GM23338 (cell line): Measurements from ENCODE around the gene NPAS2. TPM values are rescaled to one million over a fixed set of nuclear protein-coding genes. Genes with fewer than 3 reads are reported as not detected.

Source experiments
- ATAC-seq: fragments of 200-7000 bp; cut with Tn5 transposase; 3 replicates; pipeline ENCODE4 v1.9.1; 2020
- DNase-seq: peaks from one replicate; pipeline ENCODE4 v3.0.0-alpha.2; 2015; ENCODE audit warnings: low spot score
- H2AFZ ChIP-seq: fragments of 200-600 bp; sonication (generic); 2 replicates; pipeline ENCODE4 v1.8.0; 2016; ENCODE audit warnings: antibody characterized with exemption, mild to moderate bottlenecking, moderate library complexity
- H3F3A ChIP-seq: fragments of 200-600 bp; sonication (generic); replicated peaks from 2 replicates; pipeline ENCODE4 v1.8.0; 2017; ENCODE audit warnings: antibody characterized with exemption, mixed run types, low read depth
- H3K27ac ChIP-seq: fragments of 200-600 bp; sonication (generic); 2 replicates; pipeline ENCODE4 v1.6.1; 2016; ENCODE audit warnings: low read depth
- H3K27me3 ChIP-seq: fragments of 200-600 bp; sonication (generic); 2 replicates; pipeline ENCODE4 v1.8.0; 2016; ENCODE audit warnings: mild to moderate bottlenecking, mixed run types, moderate library complexity; ENCODE audit not compliant: insufficient read depth
- H3K36me3 ChIP-seq: fragments of 200-600 bp; sonication (generic); 2 replicates; pipeline ENCODE4 v1.8.0; 2016; ENCODE audit warnings: mild to moderate bottlenecking; ENCODE audit not compliant: insufficient read depth
- H3K4me1 ChIP-seq: fragments of 200-600 bp; sonication (generic); 2 replicates; pipeline ENCODE4 v1.8.0; 2016; ENCODE audit warnings: mild to moderate bottlenecking, moderate library complexity; ENCODE audit not compliant: insufficient read depth
- H3K4me2 ChIP-seq: fragments of 200-600 bp; sonication (generic); 2 replicates; pipeline ENCODE4 v1.7.1; 2017; ENCODE audit warnings: mixed run types
- H3K4me3 ChIP-seq: fragments of 200-600 bp; sonication (generic); 2 replicates; pipeline ENCODE4 v1.6.1; 2016; ENCODE audit warnings: mixed run types
- H3K79me2 ChIP-seq: fragments of 200-600 bp; sonication (generic); replicated peaks from 2 replicates; pipeline ENCODE4 v1.8.0; 2017; ENCODE audit warnings: mild to moderate bottlenecking; ENCODE audit not compliant: insufficient read depth
- H3K9me2 ChIP-seq: fragments of 200-600 bp; sonication (generic); 2 replicates; pipeline ENCODE4 v1.8.0; 2017; ENCODE audit not compliant: insufficient read depth
- H4K20me1 ChIP-seq: fragments of 200-600 bp; sonication (generic); replicated peaks from 2 replicates; pipeline ENCODE4 v1.8.0; 2017; ENCODE audit warnings: mild to moderate bottlenecking; ENCODE audit not compliant: insufficient read depth
- H3K27ac Mint-ChIP-seq: 2 replicates; pipeline ENCODE4 v1.8.0; 2020; ENCODE audit warnings: inconsistent platforms, mild to moderate bottlenecking, moderate library complexity, mixed read lengths
- H3K27me3 Mint-ChIP-seq: 3 replicates; pipeline ENCODE4 v1.8.0; 2022; ENCODE audit warnings: low read depth, mild to moderate bottlenecking, moderate library complexity, mixed read lengths, inconsistent platforms; ENCODE audit not compliant: insufficient read depth, poor library complexity
- H3K36me3 Mint-ChIP-seq: 3 replicates; pipeline ENCODE4 v1.8.0; 2021; ENCODE audit warnings: low read depth, mild to moderate bottlenecking, inconsistent platforms, moderate library complexity, mixed read lengths
- H3K4me1 Mint-ChIP-seq: 3 replicates; pipeline ENCODE4 v1.8.0; 2020; ENCODE audit warnings: mild to moderate bottlenecking, inconsistent platforms, mixed read lengths
- H3K4me3 Mint-ChIP-seq: 3 replicates; pipeline ENCODE4 v1.8.0; 2021; ENCODE audit warnings: moderate library complexity, mild to moderate bottlenecking, inconsistent platforms, mixed read lengths
- H3K9me3 Mint-ChIP-seq: 3 replicates; pipeline ENCODE4 v1.8.0; 2020; ENCODE audit warnings: moderate library complexity, mild to moderate bottlenecking, inconsistent platforms, mixed read lengths
- CREB1 ChIP-seq: fragments of 250-450 bp; sonication (Bioruptor Pico); IDR thresholded peaks from 2 replicates; pipeline ENCODE4 v1.5.0; 2020; ENCODE audit warnings: low read depth, mild to moderate bottlenecking, moderate library complexity
- EZH2 ChIP-seq: fragments of 200-600 bp; sonication (generic); IDR thresholded peaks from one replicate; pipeline ENCODE4 v1.8.0; 2017; ENCODE audit warnings: antibody characterized with exemption, mild to moderate bottlenecking, low read depth; ENCODE audit not compliant: unreplicated experiment
- EZH2phosphoT487 ChIP-seq: fragments of 200-600 bp; sonication (generic); IDR thresholded peaks from one replicate; pipeline ENCODE4 v1.8.1; 2018; ENCODE audit warnings: antibody characterized with exemption; ENCODE audit not compliant: unreplicated experiment
- JUNB ChIP-seq: IDR thresholded peaks from one replicate; pipeline ENCODE4 v1.6.1; 2016; ENCODE audit warnings: antibody characterized with exemption; ENCODE audit not compliant: unreplicated experiment
- NANOG ChIP-seq: IDR thresholded peaks from 2 replicates; pipeline ENCODE4 v1.6.1; 2016; ENCODE audit warnings: antibody characterized with exemption, borderline replicate concordance
- POLR2AphosphoS5 ChIP-seq: IDR thresholded peaks from 2 replicates; pipeline ENCODE4 v1.6.1; 2016; ENCODE audit warnings: antibody characterized with exemption, low read depth
- STAT1 ChIP-seq: IDR thresholded peaks from one replicate; pipeline ENCODE4 v1.6.1; 2016; ENCODE audit warnings: antibody characterized with exemption; ENCODE audit not compliant: unreplicated experiment
- ZNF114 ChIP-seq: fragments of 250-450 bp; sonication (Bioruptor Pico); IDR thresholded peaks from 2 replicates; pipeline ENCODE4 v1.5.0; 2020; ENCODE audit warnings: mild to moderate bottlenecking, moderate library complexity
- ZNF331 ChIP-seq: fragments of 250-450 bp; sonication (Bioruptor Pico); IDR thresholded peaks from 2 replicates; pipeline ENCODE4 v1.5.0; 2020; ENCODE audit warnings: low read depth, mild to moderate bottlenecking, moderate library complexity
- polyA plus RNA-seq: library from polyadenylated mRNA; unstranded; fragments of >200 nt; fragmentation: Nextera tagmentation; extraction: Ambion mirVana; gene quantifications from 2 replicates; pipeline ENCODE4 v1.2.1, GENCODE V29; 2016
- total RNA-seq: library from RNA; depleted of rRNA; stranded (reverse); fragments of >200 nt; shearing (Covaris generic); gene quantifications from 2 replicates; pipeline ENCODE4 v1.2.3, GENCODE V29; 2014
- TF ChIP-seq, protein P1 (sequence below): IDR thresholded peaks from 2 replicates; pipeline ENCODE4 v1.6.1; 2016; ENCODE audit warnings: antibody characterized with exemption
- TF ChIP-seq, protein P2 (sequence below): fragments of 250-450 bp; sonication (Bioruptor Pico); IDR thresholded peaks from 2 replicates; pipeline ENCODE4 v1.5.0; 2020; ENCODE audit warnings: mild to moderate bottlenecking, moderate library complexity
- TF ChIP-seq, protein P3 (sequence below): IDR thresholded peaks from one replicate; pipeline ENCODE4 v1.6.1; 2018; ENCODE audit warnings: antibody characterized with exemption; ENCODE audit not compliant: unreplicated experiment
- TF ChIP-seq, protein P4 (sequence below), 2 experiments: fragments of 200-600 bp in 1 of 2; sonication (generic) in 1 of 2; conservative IDR thresholded peaks; 2 replicates each; pipeline versions ENCODE4 v1.5.1 to v1.6.1; 2016 to 2017; ENCODE audit warnings: antibody characterized with exemption in 2 of 2, low read depth in 2 of 2, mild to moderate bottlenecking in 2 of 2, moderate library complexity in 1 of 2

The NPAS2 gene
- total and polyA plus RNA-seq, 2 experiments from 2014 or later, result 0.56 to 1.1 TPM

DNA sequence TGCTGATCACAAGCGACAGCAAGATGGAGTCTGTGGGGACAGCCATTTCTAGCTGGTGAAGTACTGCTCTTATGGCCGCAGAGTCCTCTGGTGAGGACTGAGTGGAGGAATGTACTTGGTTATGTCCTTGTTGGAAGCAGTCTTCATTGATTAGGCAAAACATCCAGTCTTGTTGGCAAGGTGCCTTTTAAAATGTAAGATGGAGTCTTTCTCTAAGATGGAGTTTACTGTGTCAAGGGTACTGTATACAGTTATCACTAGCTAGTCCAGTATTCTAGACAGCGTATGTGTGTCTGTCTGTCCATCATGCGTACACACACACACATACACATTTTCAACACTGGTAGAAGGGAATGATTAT, 74.8 kb downstream of the NPAS2 start:
- Histone ChIP-seq H3F3A (no peaks in the 10 kb centered on the region), H3K36me3 (no peaks in the 10 kb centered on the region), H3K27me3 (no peaks in the 10 kb centered on the region), H3K27ac (no peak overlapping the region), H3K4me3 (no peak overlapping the region), H3K4me2 (no peak overlapping the region), H3K4me1 (no peaks in the 10 kb centered on the region), H2AFZ (no peak overlapping the region), H4K20me1 (no peaks in the 10 kb centered on the region), H3K9me2 (peaks cover 6% of the 10 kb centered on the region; the same call in 1 of the 2 replicates), H3K79me2 (no peaks in the 10 kb centered on the region)
- Mint-ChIP-seq H3K4me1 (peaks cover 14% of the 10 kb centered on the region; the same call in 2 of the 3 replicates), H3K36me3 (no peaks in the 10 kb centered on the region), H3K27ac (no peak overlapping the region), H3K4me3 (no peak overlapping the region), H3K27me3 (peaks cover 9% of the 10 kb centered on the region), H3K9me3 (no peaks in the 10 kb centered on the region; the same call in 2 of the 3 replicates)
- ATAC-seq, result no peak
- no peak for TF ChIP-seq EZH2phosphoT487
- no peak for TF ChIP-seq JUNB
- TF ChIP-seq ZNF114 (CRISPR knock-in tag), result no peak
- TF ChIP-seq STAT1, result no peak
- no peak for TF ChIP-seq ZNF331 (CRISPR knock-in tag)
- TF ChIP-seq, protein P1, sequence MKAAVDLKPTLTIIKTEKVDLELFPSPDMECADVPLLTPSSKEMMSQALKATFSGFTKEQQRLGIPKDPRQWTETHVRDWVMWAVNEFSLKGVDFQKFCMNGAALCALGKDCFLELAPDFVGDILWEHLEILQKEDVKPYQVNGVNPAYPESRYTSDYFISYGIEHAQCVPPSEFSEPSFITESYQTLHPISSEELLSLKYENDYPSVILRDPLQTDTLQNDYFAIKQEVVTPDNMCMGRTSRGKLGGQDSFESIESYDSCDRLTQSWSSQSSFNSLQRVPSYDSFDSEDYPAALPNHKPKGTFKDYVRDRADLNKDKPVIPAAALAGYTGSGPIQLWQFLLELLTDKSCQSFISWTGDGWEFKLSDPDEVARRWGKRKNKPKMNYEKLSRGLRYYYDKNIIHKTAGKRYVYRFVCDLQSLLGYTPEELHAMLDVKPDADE, result no peak
- no peak for TF ChIP-seq POLR2AphosphoS5
- TF ChIP-seq, protein P2, sequence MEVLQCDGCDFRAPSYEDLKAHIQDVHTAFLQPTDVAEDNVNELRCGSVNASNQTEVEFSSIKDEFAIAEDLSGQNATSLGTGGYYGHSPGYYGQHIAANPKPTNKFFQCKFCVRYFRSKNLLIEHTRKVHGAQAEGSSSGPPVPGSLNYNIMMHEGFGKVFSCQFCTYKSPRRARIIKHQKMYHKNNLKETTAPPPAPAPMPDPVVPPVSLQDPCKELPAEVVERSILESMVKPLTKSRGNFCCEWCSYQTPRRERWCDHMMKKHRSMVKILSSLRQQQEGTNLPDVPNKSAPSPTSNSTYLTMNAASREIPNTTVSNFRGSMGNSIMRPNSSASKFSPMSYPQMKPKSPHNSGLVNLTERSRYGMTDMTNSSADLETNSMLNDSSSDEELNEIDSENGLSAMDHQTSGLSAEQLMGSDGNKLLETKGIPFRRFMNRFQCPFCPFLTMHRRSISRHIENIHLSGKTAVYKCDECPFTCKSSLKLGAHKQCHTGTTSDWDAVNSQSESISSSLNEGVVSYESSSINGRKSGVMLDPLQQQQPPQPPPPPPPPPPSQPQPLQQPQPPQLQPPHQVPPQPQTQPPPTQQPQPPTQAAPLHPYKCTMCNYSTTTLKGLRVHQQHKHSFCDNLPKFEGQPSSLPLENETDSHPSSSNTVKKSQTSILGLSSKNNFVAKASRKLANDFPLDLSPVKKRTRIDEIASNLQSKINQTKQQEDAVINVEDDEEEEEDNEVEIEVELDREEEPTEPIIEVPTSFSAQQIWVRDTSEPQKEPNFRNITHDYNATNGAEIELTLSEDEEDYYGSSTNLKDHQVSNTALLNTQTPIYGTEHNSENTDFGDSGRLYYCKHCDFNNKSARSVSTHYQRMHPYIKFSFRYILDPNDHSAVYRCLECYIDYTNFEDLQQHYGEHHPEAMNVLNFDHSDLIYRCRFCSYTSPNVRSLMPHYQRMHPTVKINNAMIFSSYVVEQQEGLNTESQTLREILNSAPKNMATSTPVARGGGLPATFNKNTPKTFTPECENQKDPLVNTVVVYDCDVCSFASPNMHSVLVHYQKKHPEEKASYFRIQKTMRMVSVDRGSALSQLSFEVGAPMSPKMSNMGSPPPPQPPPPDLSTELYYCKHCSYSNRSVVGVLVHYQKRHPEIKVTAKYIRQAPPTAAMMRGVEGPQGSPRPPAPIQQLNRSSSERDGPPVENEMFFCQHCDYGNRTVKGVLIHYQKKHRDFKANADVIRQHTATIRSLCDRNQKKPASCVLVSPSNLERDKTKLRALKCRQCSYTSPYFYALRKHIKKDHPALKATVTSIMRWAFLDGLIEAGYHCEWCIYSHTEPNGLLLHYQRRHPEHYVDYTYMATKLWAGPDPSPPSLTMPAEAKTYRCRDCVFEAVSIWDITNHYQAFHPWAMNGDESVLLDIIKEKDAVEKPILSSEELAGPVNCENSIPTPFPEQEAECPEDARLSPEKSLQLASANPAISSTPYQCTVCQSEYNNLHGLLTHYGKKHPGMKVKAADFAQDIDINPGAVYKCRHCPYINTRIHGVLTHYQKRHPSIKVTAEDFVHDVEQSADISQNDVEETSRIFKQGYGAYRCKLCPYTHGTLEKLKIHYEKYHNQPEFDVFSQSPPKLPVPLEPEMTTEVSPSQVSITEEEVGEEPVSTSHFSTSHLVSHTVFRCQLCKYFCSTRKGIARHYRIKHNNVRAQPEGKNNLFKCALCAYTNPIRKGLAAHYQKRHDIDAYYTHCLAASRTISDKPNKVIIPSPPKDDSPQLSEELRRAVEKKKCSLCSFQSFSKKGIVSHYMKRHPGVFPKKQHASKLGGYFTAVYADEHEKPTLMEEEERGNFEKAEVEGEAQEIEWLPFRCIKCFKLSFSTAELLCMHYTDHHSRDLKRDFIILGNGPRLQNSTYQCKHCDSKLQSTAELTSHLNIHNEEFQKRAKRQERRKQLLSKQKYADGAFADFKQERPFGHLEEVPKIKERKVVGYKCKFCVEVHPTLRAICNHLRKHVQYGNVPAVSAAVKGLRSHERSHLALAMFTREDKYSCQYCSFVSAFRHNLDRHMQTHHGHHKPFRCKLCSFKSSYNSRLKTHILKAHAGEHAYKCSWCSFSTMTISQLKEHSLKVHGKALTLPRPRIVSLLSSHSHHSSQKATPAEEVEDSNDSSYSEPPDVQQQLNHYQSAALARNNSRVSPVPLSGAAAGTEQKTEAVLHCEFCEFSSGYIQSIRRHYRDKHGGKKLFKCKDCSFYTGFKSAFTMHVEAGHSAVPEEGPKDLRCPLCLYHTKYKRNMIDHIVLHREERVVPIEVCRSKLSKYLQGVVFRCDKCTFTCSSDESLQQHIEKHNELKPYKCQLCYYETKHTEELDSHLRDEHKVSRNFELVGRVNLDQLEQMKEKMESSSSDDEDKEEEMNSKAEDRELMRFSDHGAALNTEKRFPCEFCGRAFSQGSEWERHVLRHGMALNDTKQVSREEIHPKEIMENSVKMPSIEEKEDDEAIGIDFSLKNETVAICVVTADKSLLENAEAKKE (CRISPR knock-in tag), result no peak
- TF ChIP-seq, protein P3, sequence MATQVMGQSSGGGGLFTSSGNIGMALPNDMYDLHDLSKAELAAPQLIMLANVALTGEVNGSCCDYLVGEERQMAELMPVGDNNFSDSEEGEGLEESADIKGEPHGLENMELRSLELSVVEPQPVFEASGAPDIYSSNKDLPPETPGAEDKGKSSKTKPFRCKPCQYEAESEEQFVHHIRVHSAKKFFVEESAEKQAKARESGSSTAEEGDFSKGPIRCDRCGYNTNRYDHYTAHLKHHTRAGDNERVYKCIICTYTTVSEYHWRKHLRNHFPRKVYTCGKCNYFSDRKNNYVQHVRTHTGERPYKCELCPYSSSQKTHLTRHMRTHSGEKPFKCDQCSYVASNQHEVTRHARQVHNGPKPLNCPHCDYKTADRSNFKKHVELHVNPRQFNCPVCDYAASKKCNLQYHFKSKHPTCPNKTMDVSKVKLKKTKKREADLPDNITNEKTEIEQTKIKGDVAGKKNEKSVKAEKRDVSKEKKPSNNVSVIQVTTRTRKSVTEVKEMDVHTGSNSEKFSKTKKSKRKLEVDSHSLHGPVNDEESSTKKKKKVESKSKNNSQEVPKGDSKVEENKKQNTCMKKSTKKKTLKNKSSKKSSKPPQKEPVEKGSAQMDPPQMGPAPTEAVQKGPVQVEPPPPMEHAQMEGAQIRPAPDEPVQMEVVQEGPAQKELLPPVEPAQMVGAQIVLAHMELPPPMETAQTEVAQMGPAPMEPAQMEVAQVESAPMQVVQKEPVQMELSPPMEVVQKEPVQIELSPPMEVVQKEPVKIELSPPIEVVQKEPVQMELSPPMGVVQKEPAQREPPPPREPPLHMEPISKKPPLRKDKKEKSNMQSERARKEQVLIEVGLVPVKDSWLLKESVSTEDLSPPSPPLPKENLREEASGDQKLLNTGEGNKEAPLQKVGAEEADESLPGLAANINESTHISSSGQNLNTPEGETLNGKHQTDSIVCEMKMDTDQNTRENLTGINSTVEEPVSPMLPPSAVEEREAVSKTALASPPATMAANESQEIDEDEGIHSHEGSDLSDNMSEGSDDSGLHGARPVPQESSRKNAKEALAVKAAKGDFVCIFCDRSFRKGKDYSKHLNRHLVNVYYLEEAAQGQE, result no peak
- TF ChIP-seq, protein P4, sequence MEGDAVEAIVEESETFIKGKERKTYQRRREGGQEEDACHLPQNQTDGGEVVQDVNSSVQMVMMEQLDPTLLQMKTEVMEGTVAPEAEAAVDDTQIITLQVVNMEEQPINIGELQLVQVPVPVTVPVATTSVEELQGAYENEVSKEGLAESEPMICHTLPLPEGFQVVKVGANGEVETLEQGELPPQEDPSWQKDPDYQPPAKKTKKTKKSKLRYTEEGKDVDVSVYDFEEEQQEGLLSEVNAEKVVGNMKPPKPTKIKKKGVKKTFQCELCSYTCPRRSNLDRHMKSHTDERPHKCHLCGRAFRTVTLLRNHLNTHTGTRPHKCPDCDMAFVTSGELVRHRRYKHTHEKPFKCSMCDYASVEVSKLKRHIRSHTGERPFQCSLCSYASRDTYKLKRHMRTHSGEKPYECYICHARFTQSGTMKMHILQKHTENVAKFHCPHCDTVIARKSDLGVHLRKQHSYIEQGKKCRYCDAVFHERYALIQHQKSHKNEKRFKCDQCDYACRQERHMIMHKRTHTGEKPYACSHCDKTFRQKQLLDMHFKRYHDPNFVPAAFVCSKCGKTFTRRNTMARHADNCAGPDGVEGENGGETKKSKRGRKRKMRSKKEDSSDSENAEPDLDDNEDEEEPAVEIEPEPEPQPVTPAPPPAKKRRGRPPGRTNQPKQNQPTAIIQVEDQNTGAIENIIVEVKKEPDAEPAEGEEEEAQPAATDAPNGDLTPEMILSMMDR (conservative IDR thresholded peaks at IDR 0.05; ENCODE audit: low read depth in 2 of 2), result no peak
- no peak for TF ChIP-seq CREB1
- no peak for TF ChIP-seq NANOG
- TF ChIP-seq EZH2, result no peak
- DNase-seq, result no peak
